Neural cell (in vitro differentiated cells): Measurements from ENCODE around the gene CAMKMT.

Source experiments
- CTCF ChIP-seq: fragments of 450-650 bp; IDR thresholded peaks from 2 replicates; pipeline ENCODE4 v1.5.1; 2014; ENCODE audit warnings: antibody characterized with exemption, mild to moderate bottlenecking, moderate library complexity; ENCODE audit not compliant: poor library complexity, severe bottlenecking
- REST ChIP-seq: IDR thresholded peaks from 2 replicates; pipeline ENCODE4 v1.6.1; 2012; ENCODE audit warnings: borderline replicate concordance

DNA sequence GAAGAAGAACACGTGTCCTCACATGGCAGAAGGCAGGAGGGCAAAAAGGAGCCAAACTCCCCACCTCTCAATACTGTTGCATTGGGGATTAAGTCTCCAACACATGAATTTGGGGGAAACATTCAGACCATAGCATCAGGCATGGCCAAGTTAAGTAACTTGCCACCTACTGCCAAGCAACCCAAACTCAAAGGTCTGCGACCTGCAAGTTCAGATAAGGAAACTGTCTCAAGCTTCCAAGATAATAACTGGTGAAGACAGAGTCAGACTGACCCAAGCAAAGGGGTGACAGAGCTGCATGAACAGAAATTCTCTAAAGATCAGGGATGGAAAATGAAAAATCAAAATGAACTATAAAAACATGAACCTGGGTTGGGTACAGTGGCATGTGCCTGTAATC is 391.0 kb downstream of the CAMKMT start:
- TF ChIP-seq CTCF: no peak
- no peak for TF ChIP-seq REST
